ENCODE data around the gene LAG3.

Gene LAG3

DNA sequence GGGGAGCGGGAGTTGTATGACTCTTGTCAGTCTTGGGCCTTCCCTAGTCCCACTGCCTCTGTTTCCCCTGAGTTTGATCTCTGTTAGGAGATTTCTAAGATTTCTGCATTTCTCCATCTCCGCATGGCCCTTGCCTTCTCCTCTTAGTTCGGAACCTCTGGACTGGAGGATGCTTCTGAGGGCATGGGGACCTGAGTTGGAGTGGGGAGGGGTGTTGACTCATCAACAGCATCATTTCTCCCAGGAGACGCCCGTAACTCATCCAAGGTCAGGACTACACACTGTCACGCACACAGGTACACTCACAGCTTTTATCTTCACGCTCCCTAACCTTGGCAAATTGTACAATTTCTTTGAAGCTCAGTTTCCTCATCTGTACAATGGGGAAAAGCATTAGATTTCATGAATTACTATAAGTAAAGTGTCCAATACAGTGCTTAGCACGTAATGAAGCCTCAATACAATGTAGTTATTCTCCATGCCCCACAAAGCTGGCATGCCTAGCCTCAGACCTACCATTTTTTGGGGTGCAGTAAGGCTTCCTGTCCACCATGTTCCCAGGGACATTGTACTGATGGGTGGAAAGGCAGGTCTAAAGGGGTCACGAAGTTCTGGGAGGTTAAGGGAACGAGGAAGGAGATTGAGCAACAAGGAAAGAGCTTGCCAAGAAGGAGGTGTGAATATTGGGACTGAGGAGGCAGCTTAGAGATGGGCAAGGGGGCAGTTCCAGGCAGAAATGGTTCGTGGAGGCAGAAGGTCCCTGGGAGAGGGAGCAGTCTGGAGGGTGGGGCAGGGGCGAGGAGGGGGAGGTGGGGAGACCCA is 600 bp upstream of the LAG3 start:
- TF ChIP-seq, protein P1, sequence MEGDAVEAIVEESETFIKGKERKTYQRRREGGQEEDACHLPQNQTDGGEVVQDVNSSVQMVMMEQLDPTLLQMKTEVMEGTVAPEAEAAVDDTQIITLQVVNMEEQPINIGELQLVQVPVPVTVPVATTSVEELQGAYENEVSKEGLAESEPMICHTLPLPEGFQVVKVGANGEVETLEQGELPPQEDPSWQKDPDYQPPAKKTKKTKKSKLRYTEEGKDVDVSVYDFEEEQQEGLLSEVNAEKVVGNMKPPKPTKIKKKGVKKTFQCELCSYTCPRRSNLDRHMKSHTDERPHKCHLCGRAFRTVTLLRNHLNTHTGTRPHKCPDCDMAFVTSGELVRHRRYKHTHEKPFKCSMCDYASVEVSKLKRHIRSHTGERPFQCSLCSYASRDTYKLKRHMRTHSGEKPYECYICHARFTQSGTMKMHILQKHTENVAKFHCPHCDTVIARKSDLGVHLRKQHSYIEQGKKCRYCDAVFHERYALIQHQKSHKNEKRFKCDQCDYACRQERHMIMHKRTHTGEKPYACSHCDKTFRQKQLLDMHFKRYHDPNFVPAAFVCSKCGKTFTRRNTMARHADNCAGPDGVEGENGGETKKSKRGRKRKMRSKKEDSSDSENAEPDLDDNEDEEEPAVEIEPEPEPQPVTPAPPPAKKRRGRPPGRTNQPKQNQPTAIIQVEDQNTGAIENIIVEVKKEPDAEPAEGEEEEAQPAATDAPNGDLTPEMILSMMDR (IDR thresholded peaks at IDR 0.05) = no peak
- Histone ChIP-seq H3K4me1 (ENCODE audit: control insufficient read depth in 1 of 2, insufficient read depth in 1 of 2, low read depth in 1 of 2, low read length in 1 of 2) (peaks cover 7 to 20% of the 10 kb centered on the region in 2 experiments), H3K36me3 (no peaks in the 10 kb centered on the region), H3K27me3 (peaks cover 98% of the 10 kb centered on the region), H3K27ac (no peak overlapping the region), H3K9me3 (no peaks in the 10 kb centered on the region), H3K4me3 (ENCODE audit: low read depth in 1 of 2, low read length in 1 of 2) (no peak overlapping the region)

DNA sequence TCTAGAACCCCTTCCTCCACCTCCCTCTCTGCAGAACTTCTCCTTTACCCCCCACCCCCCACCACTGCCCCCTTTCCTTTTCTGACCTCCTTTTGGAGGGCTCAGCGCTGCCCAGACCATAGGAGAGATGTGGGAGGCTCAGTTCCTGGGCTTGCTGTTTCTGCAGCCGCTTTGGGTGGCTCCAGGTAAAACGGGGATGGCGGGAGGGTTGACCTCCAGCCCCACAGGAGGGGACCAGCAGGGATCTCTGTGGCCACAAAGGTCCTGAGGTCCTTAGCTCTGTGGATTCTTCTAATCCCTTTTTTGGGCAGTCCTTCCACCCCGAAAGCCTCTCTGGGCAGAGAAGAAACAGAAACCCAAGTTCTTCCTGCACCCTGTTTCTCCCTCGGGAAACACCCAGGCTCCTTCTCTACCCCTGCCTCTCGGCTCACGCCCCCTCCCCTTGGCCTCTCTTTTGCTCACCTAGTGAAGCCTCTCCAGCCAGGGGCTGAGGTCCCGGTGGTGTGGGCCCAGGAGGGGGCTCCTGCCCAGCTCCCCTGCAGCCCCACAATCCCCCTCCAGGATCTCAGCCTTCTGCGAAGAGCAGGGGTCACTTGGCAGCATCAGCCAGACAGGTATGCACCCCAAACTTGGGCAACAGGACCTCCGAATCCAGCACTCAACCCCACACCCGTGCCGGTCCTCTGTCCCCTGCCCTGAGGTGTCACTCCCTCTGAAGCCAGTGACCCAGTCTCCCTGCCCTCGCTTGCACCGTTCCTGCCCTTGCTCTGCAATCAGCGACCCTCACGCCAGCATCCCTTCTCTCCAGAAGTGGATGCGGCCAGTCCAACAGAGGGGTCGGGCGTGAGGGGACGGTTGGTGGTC is 638 bp downstream of the LAG3 start:
- Histone ChIP-seq H3K36me3 (no peaks in the 10 kb centered on the region), H3K27ac (no peak overlapping the region), H3K27me3 (peaks cover 100% of the 10 kb centered on the region), H3K4me3 (ENCODE audit: low read depth in 1 of 2, low read length in 1 of 2) (peak overlapping the region in 1 of 2 experiments; percentile 20), H3K4me1 (ENCODE audit: control insufficient read depth in 1 of 2, insufficient read depth in 1 of 2, low read depth in 1 of 2, low read length in 1 of 2) (peaks cover 5 to 12% of the 10 kb centered on the region in 2 experiments), H3K9me3 (no peaks in the 10 kb centered on the region)
- TF ChIP-seq, protein P1 (IDR thresholded peaks at IDR 0.05) = no peak

DNA sequence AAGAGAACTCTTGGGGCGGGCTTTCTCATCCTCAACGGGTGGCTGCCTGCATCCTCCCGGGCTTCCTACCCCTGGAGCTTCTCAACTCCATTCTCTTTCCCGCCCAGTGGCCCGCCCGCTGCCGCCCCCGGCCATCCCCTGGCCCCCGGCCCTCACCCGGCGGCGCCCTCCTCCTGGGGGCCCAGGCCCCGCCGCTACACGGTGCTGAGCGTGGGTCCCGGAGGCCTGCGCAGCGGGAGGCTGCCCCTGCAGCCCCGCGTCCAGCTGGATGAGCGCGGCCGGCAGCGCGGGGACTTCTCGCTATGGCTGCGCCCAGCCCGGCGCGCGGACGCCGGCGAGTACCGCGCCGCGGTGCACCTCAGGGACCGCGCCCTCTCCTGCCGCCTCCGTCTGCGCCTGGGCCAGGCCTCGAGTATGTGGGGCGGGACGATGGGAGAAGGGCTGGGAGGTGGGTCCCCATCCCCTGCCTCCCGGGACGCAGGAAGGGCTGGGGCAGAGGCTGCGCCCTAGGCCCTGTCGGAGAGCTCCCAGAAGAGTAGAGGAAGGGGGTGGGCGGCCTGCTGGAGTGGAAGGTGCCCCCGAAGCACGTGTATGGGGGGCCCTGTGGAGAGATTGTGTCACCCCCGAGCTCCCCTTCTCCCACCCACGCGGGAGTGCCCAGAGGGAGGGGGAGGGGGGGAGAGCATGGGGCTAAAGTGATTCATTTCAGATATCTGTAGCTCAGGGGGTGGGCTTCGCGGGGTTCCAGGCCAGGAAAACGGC is 1.5 kb downstream of the LAG3 start:
- TF ChIP-seq, protein P1 (IDR thresholded peaks at IDR 0.05) = no peak
- no peaks in the 10 kb centered on the region for H3K36me3 ChIP-seq
- peaks cover 100% of the 10 kb centered on the region for H3K27me3 ChIP-seq
- H3K27ac ChIP-seq = no peak overlapping the region
- H3K4me3 ChIP-seq (ENCODE audit: low read depth in 1 of 2, low read length in 1 of 2) = no peak overlapping the region
- peaks cover 13 to 20% of the 10 kb centered on the region in 2 experiments for H3K4me1 ChIP-seq (ENCODE audit: control insufficient read depth in 1 of 2, insufficient read depth in 1 of 2, low read depth in 1 of 2, low read length in 1 of 2)
- H3K9me3 ChIP-seq = no peaks in the 10 kb centered on the region

DNA sequence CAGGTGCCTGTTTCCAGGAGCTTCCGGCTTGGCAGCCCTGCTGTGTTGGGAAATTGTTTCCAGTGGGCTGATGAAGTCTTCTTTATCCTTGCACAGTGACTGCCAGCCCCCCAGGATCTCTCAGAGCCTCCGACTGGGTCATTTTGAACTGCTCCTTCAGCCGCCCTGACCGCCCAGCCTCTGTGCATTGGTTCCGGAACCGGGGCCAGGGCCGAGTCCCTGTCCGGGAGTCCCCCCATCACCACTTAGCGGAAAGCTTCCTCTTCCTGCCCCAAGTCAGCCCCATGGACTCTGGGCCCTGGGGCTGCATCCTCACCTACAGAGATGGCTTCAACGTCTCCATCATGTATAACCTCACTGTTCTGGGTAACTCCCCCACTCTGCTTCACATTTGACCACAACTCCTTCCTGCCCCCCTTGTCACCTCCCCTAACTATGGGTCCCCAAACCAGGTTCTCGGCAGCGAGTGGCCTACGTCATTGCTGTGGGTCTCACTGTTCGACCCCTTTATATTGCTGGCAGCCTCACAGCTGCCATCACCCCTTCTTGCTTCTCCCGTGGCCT is 2.3 kb downstream of the LAG3 start:
- Histone ChIP-seq H3K4me1 (ENCODE audit: control insufficient read depth in 1 of 2, insufficient read depth in 1 of 2, low read depth in 1 of 2, low read length in 1 of 2) (peaks cover 18 to 24% of the 10 kb centered on the region in 2 experiments), H3K27me3 (peaks cover 92% of the 10 kb centered on the region), H3K36me3 (no peaks in the 10 kb centered on the region), H3K4me3 (ENCODE audit: low read depth in 1 of 2, low read length in 1 of 2) (no peak overlapping the region), H3K27ac (no peak overlapping the region), H3K9me3 (no peaks in the 10 kb centered on the region)
- TF ChIP-seq, protein P1 (IDR thresholded peaks at IDR 0.05) = no peak

All from neutrophil (primary cell).